GM19193 (cell line): ENCODE results near the gene SLX9.

Experiments
- POLR2A ChIP-seq: IDR thresholded peaks from 4 replicates; pipeline ENCODE4 v1.6.1; 2011; ENCODE audit not compliant: insufficient read depth, insufficient read length; ENCODE audit errors: extremely low read depth

SLX9 gene

GRCh38 chr21:44929799-44930542 is 9.9 kb upstream of the SLX9 start:
- TF ChIP-seq POLR2A = no peak

DNA sequence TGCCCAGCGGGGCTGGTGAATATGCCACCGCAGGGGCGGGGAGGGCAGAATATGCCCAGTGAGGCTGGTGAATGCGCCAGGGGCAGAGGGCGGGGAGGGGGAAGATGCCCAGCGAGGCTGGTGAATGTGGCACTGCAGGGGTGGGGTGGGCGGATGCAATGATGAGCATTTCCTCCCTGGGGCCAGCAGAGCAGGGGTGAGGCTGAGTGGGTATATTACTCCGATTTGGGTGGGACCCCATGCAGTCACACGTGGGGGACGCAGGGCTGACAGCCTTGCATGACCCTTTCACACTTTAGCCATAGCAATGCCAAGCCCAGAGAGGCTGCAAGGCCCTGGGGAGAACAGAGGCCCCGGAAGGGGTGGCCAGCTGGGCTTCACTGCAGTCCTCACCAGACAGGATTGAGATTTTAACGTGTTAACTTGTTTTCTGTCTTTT is 9.3 kb upstream of the SLX9 start:
- TF ChIP-seq POLR2A = no peak

DNA sequence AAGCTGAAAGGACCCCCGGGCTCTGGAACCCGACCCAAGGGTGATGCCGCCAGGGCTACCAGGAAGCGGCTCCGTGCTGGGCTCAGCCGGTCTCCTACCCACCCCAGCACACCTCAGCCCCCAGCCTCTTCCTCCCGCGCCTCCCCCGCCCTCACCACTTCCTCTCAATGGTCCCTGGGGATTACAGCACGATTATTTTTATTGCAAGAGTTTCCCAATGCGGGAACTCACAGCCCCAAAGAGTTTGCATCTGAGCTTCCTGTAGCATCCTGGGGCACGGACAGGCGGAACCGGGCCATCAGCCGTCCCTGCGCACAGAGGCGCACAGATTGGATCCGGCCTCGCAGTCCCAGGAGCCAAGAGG is 8.7 kb upstream of the SLX9 start:
- peak; percentile 55 for TF ChIP-seq POLR2A

GRCh38 chr21:44931501-44932407 is 8.1 kb upstream of the SLX9 start:
- no peak for TF ChIP-seq POLR2A

- TF ChIP-seq POLR2A = no peak
Measured at GRCh38 chr21:44932408-44933181, 7.2 kb upstream of the SLX9 start.

GRCh38 chr21:44933199-44933917 is 6.5 kb upstream of the SLX9 start:
- no peak for TF ChIP-seq POLR2A

DNA sequence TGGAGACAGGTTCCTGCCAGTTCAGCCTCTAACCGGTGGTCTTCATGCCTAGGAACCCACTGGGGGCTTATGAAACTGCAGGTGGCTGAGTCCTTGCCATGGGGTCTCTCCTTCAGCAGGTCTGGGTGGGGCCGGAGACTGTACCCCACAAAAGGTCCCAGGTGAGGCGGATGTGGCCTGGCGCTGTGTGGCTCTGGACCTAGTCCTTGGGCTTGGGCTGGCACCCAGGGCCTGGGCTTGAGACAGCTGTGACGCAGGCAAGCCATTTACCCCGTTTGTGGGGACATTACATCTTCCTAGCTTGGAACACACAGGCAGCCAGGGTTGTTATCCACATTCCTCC is 5.9 kb upstream of the SLX9 start:
- TF ChIP-seq POLR2A = no peak

- TF ChIP-seq POLR2A = no peak
Measured at GRCh38 chr21:44934276-44934675, 5.6 kb upstream of the SLX9 start.

DNA sequence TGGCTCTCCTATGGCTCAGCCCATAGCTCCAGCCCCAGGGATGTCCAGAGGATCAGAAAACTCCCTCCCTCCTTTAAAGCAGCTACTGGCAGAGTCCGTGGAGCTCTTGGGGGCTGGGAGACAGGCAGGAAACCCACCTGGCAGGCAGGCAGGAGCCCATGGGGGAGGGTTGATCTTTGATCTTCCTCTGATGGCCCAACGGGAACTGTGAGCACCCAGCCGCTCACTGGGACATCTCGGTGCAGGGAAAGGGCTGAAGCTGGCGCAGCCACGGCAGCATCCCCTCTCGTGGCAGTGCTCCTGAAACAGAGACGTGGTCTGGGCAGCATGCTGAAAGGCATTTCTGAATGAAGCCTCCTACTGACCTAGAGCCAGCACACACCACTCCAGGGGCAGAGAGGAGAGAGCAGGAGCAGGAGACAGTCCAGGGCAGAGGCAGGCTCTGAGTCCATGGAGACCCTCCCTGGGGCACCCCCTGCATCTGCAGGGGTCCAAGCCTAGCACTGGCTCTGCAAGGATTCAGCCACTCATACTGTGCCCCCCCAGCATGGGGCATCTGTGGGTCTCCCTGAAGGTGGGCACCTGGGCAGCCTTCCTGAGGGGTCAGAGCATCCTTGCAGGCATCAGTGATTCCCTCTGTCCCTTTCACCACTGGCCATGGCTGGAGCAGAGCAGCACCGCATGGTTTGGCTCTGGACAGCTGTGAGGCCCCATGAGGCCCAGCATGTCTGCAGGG is 4.9 kb upstream of the SLX9 start:
- TF ChIP-seq POLR2A = no peak

GRCh38 chr21:44935533-44935927 is 4.3 kb upstream of the SLX9 start:
- no peak for TF ChIP-seq POLR2A

DNA sequence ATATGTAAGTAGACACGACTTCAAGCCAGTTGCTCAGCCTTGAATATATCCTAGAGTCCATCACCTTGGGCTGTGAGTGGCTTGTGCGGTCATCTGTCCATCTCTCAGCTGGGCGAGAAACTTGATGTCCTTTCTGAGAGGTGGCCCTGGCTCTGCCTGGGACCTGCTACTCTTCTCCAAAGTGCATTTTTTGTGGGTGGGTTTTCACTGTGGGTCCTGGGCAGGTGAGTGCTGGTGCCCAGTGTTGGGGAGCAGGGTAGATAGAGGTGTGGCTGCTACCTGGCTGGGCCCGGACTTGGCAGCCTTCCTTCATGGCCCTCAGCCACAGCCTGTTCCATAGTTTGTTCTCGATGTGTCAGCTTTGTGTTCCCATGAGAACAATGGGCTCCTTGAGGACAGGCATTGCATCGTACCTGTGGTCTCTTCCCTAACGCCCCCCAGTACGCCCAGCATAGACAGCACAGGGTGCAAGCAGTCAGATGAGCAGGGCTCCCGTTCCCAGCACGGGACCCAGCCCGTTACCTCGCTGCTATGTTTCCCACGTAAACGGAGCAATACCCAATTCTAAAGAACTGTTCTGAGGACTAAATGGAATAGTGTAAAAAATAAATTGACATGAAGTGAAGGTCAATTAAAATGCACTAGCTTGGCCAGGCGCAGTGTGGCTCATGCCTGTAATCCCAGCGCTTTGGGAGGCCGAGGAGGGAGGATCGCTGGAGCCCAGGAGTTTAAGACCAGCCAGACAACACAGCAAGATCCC is 877 bp upstream of the SLX9 start:
- TF ChIP-seq POLR2A = no peak

GRCh38 chr21:44940116-44940631 is 345 bp downstream of the SLX9 start:
- no peak for TF ChIP-seq POLR2A

DNA sequence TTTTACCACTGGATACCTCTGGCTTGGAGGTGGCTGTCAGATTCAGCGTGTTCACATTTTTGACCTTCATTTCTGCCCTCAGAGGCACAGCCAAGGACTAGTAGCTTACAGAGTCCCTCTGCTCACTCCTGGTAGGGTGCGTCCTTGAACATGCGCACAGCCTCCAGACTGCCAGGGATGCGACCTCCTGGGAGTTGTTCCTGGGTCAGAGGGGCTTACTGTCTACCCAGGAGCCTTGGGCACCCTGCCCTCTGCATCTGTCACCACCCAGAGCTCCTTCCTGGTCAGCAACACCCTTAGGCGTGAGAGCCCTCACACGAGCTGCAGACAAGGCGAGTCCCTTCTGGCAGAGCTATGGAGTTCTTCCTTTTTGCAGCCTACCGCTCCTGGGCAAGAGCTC is 1.7 kb downstream of the SLX9 start:
- no peak for TF ChIP-seq POLR2A

DNA sequence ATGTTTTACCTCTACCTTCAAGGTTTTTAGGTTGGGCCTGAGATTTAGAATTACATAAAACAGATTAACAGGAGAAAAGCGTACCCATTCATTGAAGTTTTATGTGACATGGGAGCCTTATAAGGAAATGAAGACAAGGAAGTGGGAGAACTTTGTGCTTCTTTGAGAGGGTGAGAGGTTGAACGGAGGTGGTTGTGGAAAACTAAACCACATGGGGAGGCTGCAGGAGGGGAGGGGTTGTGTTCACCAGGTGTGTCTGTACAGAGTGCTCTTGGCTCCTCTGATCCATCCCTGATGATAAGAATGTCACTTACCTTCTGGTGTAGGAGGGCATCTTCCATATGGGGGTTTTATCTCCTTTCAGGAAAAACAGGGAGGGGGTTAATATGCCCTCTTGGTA is 2.7 kb downstream of the SLX9 start:
- TF ChIP-seq POLR2A = no peak
